GM12878 (cell line): Measurements from ENCODE around the gene ZSCAN5C.

Source experiments
- NR2C2 ChIP-seq: IDR thresholded peaks from 2 replicates; pipeline ENCODE4 v1.6.1; 2011; ENCODE audit warnings: borderline replicate concordance, low read depth; ENCODE audit not compliant: control insufficient read depth, insufficient read length
- POLR2A ChIP-seq: IDR thresholded peaks from 2 replicates; pipeline ENCODE4 v1.6.1; 2011; ENCODE audit warnings: low read depth, mild to moderate bottlenecking, low read length
- RAD21 ChIP-seq: IDR thresholded peaks from 2 replicates; pipeline ENCODE4 v1.6.1; 2011; ENCODE audit warnings: mild to moderate bottlenecking, low read depth, low read length, moderate library complexity; ENCODE audit not compliant: insufficient read depth
- USF2 ChIP-seq: IDR thresholded peaks from 2 replicates; pipeline ENCODE4 v1.6.1; 2011; ENCODE audit warnings: low read depth, low read length, improper control_type of control experiment, borderline replicate concordance
- ZNF207 ChIP-seq: fragments of 450-650 bp; IDR thresholded peaks from 2 replicates; pipeline ENCODE4 v1.6.1; 2014; ENCODE audit warnings: antibody characterized with exemption, mild to moderate bottlenecking, borderline replicate concordance
- ZNF24 ChIP-seq: fragments of 450-650 bp; IDR thresholded peaks from 2 replicates; pipeline ENCODE4 v1.6.1; 2017; ENCODE audit warnings: antibody characterized with exemption, mild to moderate bottlenecking
- TF ChIP-seq, protein P1 (sequence below), 3 experiments: IDR thresholded peaks in 2 of 3; conservative IDR thresholded peaks in 1 of 3; 2 replicates each; pipeline ENCODE4 v1.5.1; 2011; ENCODE audit warnings: low read depth in 3 of 3, low read length in 3 of 3, mild to moderate bottlenecking in 3 of 3, control low read depth in 2 of 3, moderate library complexity in 2 of 3, inconsistent platforms in 1 of 3, mixed read lengths in 1 of 3; ENCODE audit not compliant: control insufficient read depth in 2 of 3, insufficient read depth in 1 of 3; ENCODE audit errors: extremely low read depth in 1 of 3

- TF ChIP-seq, protein P1, sequence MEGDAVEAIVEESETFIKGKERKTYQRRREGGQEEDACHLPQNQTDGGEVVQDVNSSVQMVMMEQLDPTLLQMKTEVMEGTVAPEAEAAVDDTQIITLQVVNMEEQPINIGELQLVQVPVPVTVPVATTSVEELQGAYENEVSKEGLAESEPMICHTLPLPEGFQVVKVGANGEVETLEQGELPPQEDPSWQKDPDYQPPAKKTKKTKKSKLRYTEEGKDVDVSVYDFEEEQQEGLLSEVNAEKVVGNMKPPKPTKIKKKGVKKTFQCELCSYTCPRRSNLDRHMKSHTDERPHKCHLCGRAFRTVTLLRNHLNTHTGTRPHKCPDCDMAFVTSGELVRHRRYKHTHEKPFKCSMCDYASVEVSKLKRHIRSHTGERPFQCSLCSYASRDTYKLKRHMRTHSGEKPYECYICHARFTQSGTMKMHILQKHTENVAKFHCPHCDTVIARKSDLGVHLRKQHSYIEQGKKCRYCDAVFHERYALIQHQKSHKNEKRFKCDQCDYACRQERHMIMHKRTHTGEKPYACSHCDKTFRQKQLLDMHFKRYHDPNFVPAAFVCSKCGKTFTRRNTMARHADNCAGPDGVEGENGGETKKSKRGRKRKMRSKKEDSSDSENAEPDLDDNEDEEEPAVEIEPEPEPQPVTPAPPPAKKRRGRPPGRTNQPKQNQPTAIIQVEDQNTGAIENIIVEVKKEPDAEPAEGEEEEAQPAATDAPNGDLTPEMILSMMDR (IDR thresholded peaks at IDR 0.05 in 2 of 3, conservative IDR thresholded peaks at IDR 0.05 in 1 of 3; ENCODE audit: control insufficient read depth in 2 of 3, extremely low read depth in 1 of 3, insufficient read depth in 1 of 3, low read depth in 3 of 3, low read length in 3 of 3) = no peak
- no peak for TF ChIP-seq USF2
- no peak for TF ChIP-seq RAD21
- TF ChIP-seq ZNF207 = no peak
- TF ChIP-seq POLR2A = 0 out of 2 replicates have a peak, but pooled peaks have one; percentile 16
- TF ChIP-seq NR2C2 = no peak
- no peak for TF ChIP-seq ZNF24
Observed at GRCh38 chr19:56158170-56158757, 43.8 kb upstream of the ZSCAN5C start.
